Transverse colon (tissue), 4 donors: Measurements from ENCODE around the gene TCFL5.

Source experiments
- CTCF ChIP-seq, 5 experiments: fragments of 200-600 bp in 3 of 5; fragments of 450-650 bp in 2 of 5; sonication (generic) in 3 of 5; IDR thresholded peaks; 1 replicate in 2 of 5; 2 replicates in 3 of 5; pipeline ENCODE4 v1.5.1; 2016 to 2017; ENCODE audit warnings: antibody characterized with exemption in 5 of 5, inconsistent platforms in 3 of 5, mild to moderate bottlenecking in 2 of 5, moderate library complexity in 1 of 5
- POLR2A ChIP-seq: fragments of 450-650 bp; IDR thresholded peaks from one replicate; pipeline ENCODE4 v1.6.1; 2016; ENCODE audit warnings: antibody characterized with exemption, mild to moderate bottlenecking, moderate library complexity
- POLR2AphosphoS5 ChIP-seq, 3 donors: sonication (generic); formaldehyde crosslinking; IDR thresholded peaks; one replicate each; pipeline ENCODE4 v1.6.1; 2016; ENCODE audit warnings: antibody characterized with exemption in 3 of 3

GRCh38 chr20:62825333-62825985, 36.2 kb downstream of the TCFL5 start:
- TF ChIP-seq POLR2A (no peak), CTCF (IDR thresholded peaks at IDR 0.05) (no peak), POLR2AphosphoS5 (IDR thresholded peaks at IDR 0.05) (no peak)
